ENCODE data around the gene TLK1.

DNA sequence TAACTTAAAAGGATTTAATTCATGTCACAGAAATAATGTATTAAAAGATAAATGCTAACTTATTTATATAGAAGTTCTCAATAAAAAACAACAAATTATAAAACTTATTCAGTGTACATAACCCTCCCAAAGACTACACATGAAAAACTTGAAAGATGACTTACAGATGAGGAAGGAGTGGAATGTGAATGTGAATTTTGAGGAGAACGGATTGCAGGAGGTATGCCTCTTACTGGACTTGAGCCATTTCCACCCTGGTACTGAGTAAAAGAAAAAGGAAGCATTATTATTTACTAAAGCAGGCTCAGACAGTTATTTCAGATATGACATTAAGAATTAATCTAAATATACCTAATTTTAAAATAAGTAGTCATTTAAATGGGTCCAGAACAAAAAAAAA lies 104.4 kb downstream of the TLK1 start:
- TF ChIP-seq, protein P1, sequence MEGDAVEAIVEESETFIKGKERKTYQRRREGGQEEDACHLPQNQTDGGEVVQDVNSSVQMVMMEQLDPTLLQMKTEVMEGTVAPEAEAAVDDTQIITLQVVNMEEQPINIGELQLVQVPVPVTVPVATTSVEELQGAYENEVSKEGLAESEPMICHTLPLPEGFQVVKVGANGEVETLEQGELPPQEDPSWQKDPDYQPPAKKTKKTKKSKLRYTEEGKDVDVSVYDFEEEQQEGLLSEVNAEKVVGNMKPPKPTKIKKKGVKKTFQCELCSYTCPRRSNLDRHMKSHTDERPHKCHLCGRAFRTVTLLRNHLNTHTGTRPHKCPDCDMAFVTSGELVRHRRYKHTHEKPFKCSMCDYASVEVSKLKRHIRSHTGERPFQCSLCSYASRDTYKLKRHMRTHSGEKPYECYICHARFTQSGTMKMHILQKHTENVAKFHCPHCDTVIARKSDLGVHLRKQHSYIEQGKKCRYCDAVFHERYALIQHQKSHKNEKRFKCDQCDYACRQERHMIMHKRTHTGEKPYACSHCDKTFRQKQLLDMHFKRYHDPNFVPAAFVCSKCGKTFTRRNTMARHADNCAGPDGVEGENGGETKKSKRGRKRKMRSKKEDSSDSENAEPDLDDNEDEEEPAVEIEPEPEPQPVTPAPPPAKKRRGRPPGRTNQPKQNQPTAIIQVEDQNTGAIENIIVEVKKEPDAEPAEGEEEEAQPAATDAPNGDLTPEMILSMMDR (conservative IDR thresholded peaks at IDR 0.05; ENCODE audit: low read depth, low read length), result no peak
- no peak for TF ChIP-seq EZH2 (IDR thresholded peaks at IDR 0.05; ENCODE audit: borderline replicate concordance, low read depth, low read length, poor library complexity, severe bottlenecking)
